Measurements from ENCODE around the gene RAB11FIP4. TPM values are rescaled to one million over a fixed set of nuclear protein-coding genes. Genes with fewer than 3 reads are reported as not detected.

RAB11FIP4 gene
- total RNA-seq, 1 donor from 2014 or later = 10.2 TPM

GRCh38 chr17:31415640-31416502 lies 24.4 kb downstream of the RAB11FIP4 start:
- TF ChIP-seq EZH2 (IDR thresholded peaks at IDR 0.05) (no peak), EZH2phosphoT487 (IDR thresholded peaks at IDR 0.05) (no peak)
- TF ChIP-seq, protein P1, sequence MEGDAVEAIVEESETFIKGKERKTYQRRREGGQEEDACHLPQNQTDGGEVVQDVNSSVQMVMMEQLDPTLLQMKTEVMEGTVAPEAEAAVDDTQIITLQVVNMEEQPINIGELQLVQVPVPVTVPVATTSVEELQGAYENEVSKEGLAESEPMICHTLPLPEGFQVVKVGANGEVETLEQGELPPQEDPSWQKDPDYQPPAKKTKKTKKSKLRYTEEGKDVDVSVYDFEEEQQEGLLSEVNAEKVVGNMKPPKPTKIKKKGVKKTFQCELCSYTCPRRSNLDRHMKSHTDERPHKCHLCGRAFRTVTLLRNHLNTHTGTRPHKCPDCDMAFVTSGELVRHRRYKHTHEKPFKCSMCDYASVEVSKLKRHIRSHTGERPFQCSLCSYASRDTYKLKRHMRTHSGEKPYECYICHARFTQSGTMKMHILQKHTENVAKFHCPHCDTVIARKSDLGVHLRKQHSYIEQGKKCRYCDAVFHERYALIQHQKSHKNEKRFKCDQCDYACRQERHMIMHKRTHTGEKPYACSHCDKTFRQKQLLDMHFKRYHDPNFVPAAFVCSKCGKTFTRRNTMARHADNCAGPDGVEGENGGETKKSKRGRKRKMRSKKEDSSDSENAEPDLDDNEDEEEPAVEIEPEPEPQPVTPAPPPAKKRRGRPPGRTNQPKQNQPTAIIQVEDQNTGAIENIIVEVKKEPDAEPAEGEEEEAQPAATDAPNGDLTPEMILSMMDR (IDR thresholded peaks at IDR 0.05) = no peak
- peak overlapping the region; percentile 58 for H3K4me2 ChIP-seq
- H3K27me3 ChIP-seq = peaks cover 18% of the 10 kb centered on the region
- H2AFZ ChIP-seq (replicated peaks) = no peak overlapping the region
- peaks cover 57% of the 10 kb centered on the region for H3K4me1 Mint-ChIP-seq
- H4K20me1 ChIP-seq (ENCODE audit: low read depth) = peaks cover 12% of the 10 kb centered on the region
- no peaks in the 10 kb centered on the region for H3K9me3 Mint-ChIP-seq
- H3K27ac ChIP-seq = no peak overlapping the region
- H3K36me3 Mint-ChIP-seq = no peaks in the 10 kb centered on the region
- peak overlapping the region; percentile 11 for H3K27ac Mint-ChIP-seq
- H3K4me3 ChIP-seq = no peak overlapping the region
- no peaks in the 10 kb centered on the region for H3K36me3 ChIP-seq
- H3K4me1 ChIP-seq = peaks cover 60% of the 10 kb centered on the region
- peaks cover 38% of the 10 kb centered on the region for H3F3A ChIP-seq (ENCODE audit: low read depth)
- peaks cover 17% of the 10 kb centered on the region for H3K27me3 Mint-ChIP-seq (ENCODE audit: insufficient read depth, low read depth)
- no peak overlapping the region for H3K9ac ChIP-seq
- no peaks in the 10 kb centered on the region for H3K79me2 ChIP-seq (ENCODE audit: low read depth)
- no peaks in the 10 kb centered on the region for H3K9me3 ChIP-seq (ENCODE audit: low read depth)
- no peak overlapping the region for H3K4me3 Mint-ChIP-seq
- no peak for DNase-seq (ENCODE audit: low spot score)

- Mint-ChIP-seq H3K36me3 (no peaks in the 10 kb centered on the region), H3K27me3 (ENCODE audit: insufficient read depth, low read depth) (peaks cover 17% of the 10 kb centered on the region), H3K4me1 (peaks cover 54% of the 10 kb centered on the region), H3K9me3 (no peaks in the 10 kb centered on the region), H3K27ac (peak overlapping the region; percentile 90), H3K4me3 (peak overlapping the region; percentile 21)
- Histone ChIP-seq H3K9me3 (ENCODE audit: low read depth) (no peaks in the 10 kb centered on the region), H3K4me1 (peaks cover 58% of the 10 kb centered on the region), H3K36me3 (no peaks in the 10 kb centered on the region), H3K27ac (no peak overlapping the region), H3K4me2 (peak overlapping the region; percentile 58), H3F3A (ENCODE audit: low read depth) (peaks cover 38% of the 10 kb centered on the region), H3K79me2 (ENCODE audit: low read depth) (no peaks in the 10 kb centered on the region), H3K9ac (no peak overlapping the region), H3K4me3 (no peak overlapping the region), H4K20me1 (ENCODE audit: low read depth) (peaks cover 12% of the 10 kb centered on the region), H2AFZ (replicated peaks) (no peak overlapping the region), H3K27me3 (peaks cover 18% of the 10 kb centered on the region)
- DNase-seq (ENCODE audit: low spot score) = peak; percentile 72
- TF ChIP-seq EZH2phosphoT487 (IDR thresholded peaks at IDR 0.05) = no peak
- no peak for TF ChIP-seq EZH2 (IDR thresholded peaks at IDR 0.05)
- TF ChIP-seq, protein P1 (IDR thresholded peaks at IDR 0.05) = no peak
Measured at GRCh38 chr17:31416503-31416923, 25.0 kb downstream of the RAB11FIP4 start.

- Histone ChIP-seq H4K20me1 (ENCODE audit: low read depth) (peaks cover 12% of the 10 kb centered on the region), H3K4me3 (no peak overlapping the region), H2AFZ (replicated peaks) (no peak overlapping the region), H3K27ac (no peak overlapping the region), H3K9ac (no peak overlapping the region), H3K79me2 (ENCODE audit: low read depth) (no peaks in the 10 kb centered on the region), H3K27me3 (peaks cover 18% of the 10 kb centered on the region), H3K36me3 (no peaks in the 10 kb centered on the region), H3K9me3 (ENCODE audit: low read depth) (no peaks in the 10 kb centered on the region), H3F3A (ENCODE audit: low read depth) (peaks cover 38% of the 10 kb centered on the region), H3K4me1 (peaks cover 55% of the 10 kb centered on the region), H3K4me2 (peak overlapping the region; percentile 58)
- Mint-ChIP-seq H3K4me3 (peak overlapping the region; percentile 34), H3K4me1 (peaks cover 53% of the 10 kb centered on the region), H3K36me3 (no peaks in the 10 kb centered on the region), H3K27ac (peak overlapping the region; percentile 90), H3K27me3 (ENCODE audit: insufficient read depth, low read depth) (peaks cover 14% of the 10 kb centered on the region), H3K9me3 (peaks cover 2% of the 10 kb centered on the region)
- TF ChIP-seq, protein P1 (IDR thresholded peaks at IDR 0.05) = no peak
- TF ChIP-seq EZH2phosphoT487 (IDR thresholded peaks at IDR 0.05) (no peak), EZH2 (IDR thresholded peaks at IDR 0.05) (no peak)
- DNase-seq (ENCODE audit: low spot score) = no peak
Measured at GRCh38 chr17:31417051-31417792, 25.7 kb downstream of the RAB11FIP4 start.

All from neural progenitor cell (in vitro differentiated cells).